Cardiac ventricle fibroblast (primary cell): ENCODE data around the gene ADGRE1. TPM values are rescaled to one million over a fixed set of nuclear protein-coding genes. Genes with fewer than 3 reads are reported as not detected.

Source experiments
- total RNA-seq: library from RNA; depleted of rRNA; stranded (reverse); fragments of >200 nt; gene quantifications from 2 replicates; pipeline ENCODE4 v1.2.3, GENCODE V29; 2015

The ADGRE1 gene, protein sequence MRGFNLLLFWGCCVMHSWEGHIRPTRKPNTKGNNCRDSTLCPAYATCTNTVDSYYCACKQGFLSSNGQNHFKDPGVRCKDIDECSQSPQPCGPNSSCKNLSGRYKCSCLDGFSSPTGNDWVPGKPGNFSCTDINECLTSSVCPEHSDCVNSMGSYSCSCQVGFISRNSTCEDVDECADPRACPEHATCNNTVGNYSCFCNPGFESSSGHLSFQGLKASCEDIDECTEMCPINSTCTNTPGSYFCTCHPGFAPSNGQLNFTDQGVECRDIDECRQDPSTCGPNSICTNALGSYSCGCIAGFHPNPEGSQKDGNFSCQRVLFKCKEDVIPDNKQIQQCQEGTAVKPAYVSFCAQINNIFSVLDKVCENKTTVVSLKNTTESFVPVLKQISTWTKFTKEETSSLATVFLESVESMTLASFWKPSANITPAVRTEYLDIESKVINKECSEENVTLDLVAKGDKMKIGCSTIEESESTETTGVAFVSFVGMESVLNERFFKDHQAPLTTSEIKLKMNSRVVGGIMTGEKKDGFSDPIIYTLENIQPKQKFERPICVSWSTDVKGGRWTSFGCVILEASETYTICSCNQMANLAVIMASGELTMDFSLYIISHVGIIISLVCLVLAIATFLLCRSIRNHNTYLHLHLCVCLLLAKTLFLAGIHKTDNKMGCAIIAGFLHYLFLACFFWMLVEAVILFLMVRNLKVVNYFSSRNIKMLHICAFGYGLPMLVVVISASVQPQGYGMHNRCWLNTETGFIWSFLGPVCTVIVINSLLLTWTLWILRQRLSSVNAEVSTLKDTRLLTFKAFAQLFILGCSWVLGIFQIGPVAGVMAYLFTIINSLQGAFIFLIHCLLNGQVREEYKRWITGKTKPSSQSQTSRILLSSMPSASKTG
- total RNA-seq = not detected in 2 replicates

GRCh38 chr19:6887316-6887715, at the start of gene ADGRE1:
Gene ADGRE1, plus strand, starts transcription at chr19:6887579. Its CDS starts 30 bp downstream, at chr19:6887609.

Other genes starting within 250 kb of the ADGRE1 start
- gene TNFSF14, start 217.4 kb upstream of the ADGRE1 start, total RNA-seq = 0.12 TPM in 1 of 2 replicates, not detected in the other
- gene C3, start 166.9 kb upstream of the ADGRE1 start, total RNA-seq = 1,308 and 1,917 TPM in 2 replicates
- 36.8 and 54.6 TPM in 2 replicates for gene GPR108, start 150.0 kb upstream of the ADGRE1 start, total RNA-seq
- 53.2 and 53.5 TPM in 2 replicates for gene TRIP10, start 147.9 kb upstream of the ADGRE1 start, total RNA-seq
- not detected in 2 replicates for gene SH2D3A, start 120.1 kb upstream of the ADGRE1 start, total RNA-seq
- gene VAV1, start 114.9 kb upstream of the ADGRE1 start, total RNA-seq = not detected in 2 replicates
- gene MBD3L2B, start 133.9 kb downstream of the ADGRE1 start, total RNA-seq = not detected in 2 replicates
- gene MBD3L5, start 143.0 kb downstream of the ADGRE1 start, total RNA-seq = not detected in 2 replicates
- not detected in 2 replicates for gene MBD3L4, start 152.6 kb downstream of the ADGRE1 start, total RNA-seq
- not detected in 2 replicates for gene MBD3L2, start 161.7 kb downstream of the ADGRE1 start, total RNA-seq
- not detected in 2 replicates for gene MBD3L3, start 171.1 kb downstream of the ADGRE1 start, total RNA-seq
- gene ZNF557, start 182.1 kb downstream of the ADGRE1 start, total RNA-seq = 6.6 and 8.9 TPM in 2 replicates